ENCODE data around the gene DNAJB4.
"Not testable (repeated sequence)": the region's sequence is repeated elsewhere in the genome, so short reads cannot be mapped to it uniquely, and the experiment has no call there.

Gene DNAJB4

GRCh38 chr1:78052685-78053405 is 48.1 kb downstream of the DNAJB4 start:
- no peak for DNase-seq
- in situ Hi-C loops (cut with HindIII; ENCODE audit: low pct_ligation_motif_present, low pct_unique_long_range_greater_than_20kb, low sequenced_read_pairs) = no loop called here

GRCh38 chr1:78053498-78053897 is 48.8 kb downstream of the DNAJB4 start:
- in situ Hi-C loops (cut with HindIII; ENCODE audit: low pct_ligation_motif_present, low pct_unique_long_range_greater_than_20kb, low sequenced_read_pairs) = no loop called here
- DNase-seq = no peak

- in situ Hi-C loops (cut with HindIII; ENCODE audit: low pct_ligation_motif_present, low pct_unique_long_range_greater_than_20kb, low sequenced_read_pairs) = no loop called here
- no peak for DNase-seq
Measured at GRCh38 chr1:78054559-78054958, 49.8 kb downstream of the DNAJB4 start.

GRCh38 chr1:78054972-78055371 is 50.2 kb downstream of the DNAJB4 start:
- no peak for DNase-seq
- in situ Hi-C loops (cut with HindIII; ENCODE audit: low pct_ligation_motif_present, low pct_unique_long_range_greater_than_20kb, low sequenced_read_pairs) = no loop called here

GRCh38 chr1:78055565-78056132 is 50.9 kb downstream of the DNAJB4 start:
- in situ Hi-C loops (cut with HindIII; ENCODE audit: low pct_ligation_motif_present, low pct_unique_long_range_greater_than_20kb, low sequenced_read_pairs) = no loop called here
- DNase-seq = no peak

GRCh38 chr1:78058670-78059069 is 53.9 kb downstream of the DNAJB4 start:
- in situ Hi-C loops (cut with HindIII; ENCODE audit: low pct_ligation_motif_present, low pct_unique_long_range_greater_than_20kb, low sequenced_read_pairs) = no loop called here
- no peak for DNase-seq

- DNase-seq = no peak
- in situ Hi-C loops (cut with HindIII; ENCODE audit: low pct_ligation_motif_present, low pct_unique_long_range_greater_than_20kb, low sequenced_read_pairs) = no loop called here
Measured at GRCh38 chr1:78060857-78061563, 56.3 kb downstream of the DNAJB4 start.

GRCh38 chr1:78061825-78062523 is 57.2 kb downstream of the DNAJB4 start:
- in situ Hi-C loops (cut with HindIII; ENCODE audit: low pct_ligation_motif_present, low pct_unique_long_range_greater_than_20kb, low sequenced_read_pairs) = no loop called here
- DNase-seq = no peak

- DNase-seq; in situ Hi-C loops (cut with HindIII; ENCODE audit: low pct_ligation_motif_present, low pct_unique_long_range_greater_than_20kb, low sequenced_read_pairs): not testable (repeated sequence)
Measured at GRCh38 chr1:78064886-78065285, 60.1 kb downstream of the DNAJB4 start.
